ENCODE results near the gene SPEN. TPM values are rescaled to one million over a fixed set of nuclear protein-coding genes. Genes with fewer than 3 reads are reported as not detected.

SPEN gene
- total RNA-seq, 1 experiment from 2014 or later = 70.3 TPM

DNA sequence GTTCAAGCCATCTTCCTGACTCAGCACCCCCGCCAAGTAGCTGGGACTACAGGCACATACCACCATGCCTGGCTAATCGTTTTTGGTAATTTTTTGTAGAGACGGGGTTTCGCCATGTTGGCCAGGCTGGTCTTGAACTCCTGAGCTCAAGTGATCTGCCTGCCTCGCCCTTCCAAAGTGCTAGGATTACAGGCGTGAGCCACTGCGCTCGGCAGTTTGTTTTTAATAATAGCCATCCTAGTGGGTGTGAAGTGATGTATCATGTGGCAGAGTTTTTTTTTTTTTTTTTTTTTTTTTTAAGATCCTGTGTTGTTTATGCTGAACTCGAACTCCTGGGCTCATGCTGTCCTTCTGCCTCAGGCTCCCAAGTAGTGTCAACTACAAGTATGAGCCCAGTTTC is 51.8 kb downstream of the SPEN start:
- H3K36me3 ChIP-seq (ENCODE audit: insufficient read depth, low read length, poor library complexity, severe bottlenecking) = peaks cover 3% of the 10 kb centered on the region

GRCh38 chr1:15900662-15901279 is 53.3 kb downstream of the SPEN start:
- no peaks in the 10 kb centered on the region for H3K36me3 ChIP-seq (ENCODE audit: insufficient read depth, low read length, poor library complexity, severe bottlenecking)
- H3K4me1 ChIP-seq (ENCODE audit: insufficient read depth, low read length, poor library complexity, severe bottlenecking) = no peaks in the 10 kb centered on the region
- intact Hi-C loops (cut with micrococcal nuclease; ENCODE audit: unreplicated experiment) = no loop called here
- no peaks in the 10 kb centered on the region for H3K9me3 ChIP-seq (ENCODE audit: low read depth, low read length, poor library complexity, severe bottlenecking)
- no TSS peak for BruUV-seq (replicated peaks)
- no peak for DNase-seq (ENCODE audit: low spot score)
- ChIA-PET POLR2A (ENCODE audit: low non-redundant PET) (no interaction called here), CTCF (no interaction called here)
- H3K4me3 ChIP-seq (ENCODE audit: low read depth, low read length, poor library complexity, severe bottlenecking) = no peak overlapping the region
- no peaks in the 10 kb centered on the region for H3K27me3 ChIP-seq (replicated peaks; ENCODE audit: insufficient read depth, low read depth, low read length, poor library complexity)
- H3K27ac ChIP-seq (ENCODE audit: low read depth, low read length, poor library complexity, severe bottlenecking) = no peak overlapping the region
- TF ChIP-seq, protein P1, sequence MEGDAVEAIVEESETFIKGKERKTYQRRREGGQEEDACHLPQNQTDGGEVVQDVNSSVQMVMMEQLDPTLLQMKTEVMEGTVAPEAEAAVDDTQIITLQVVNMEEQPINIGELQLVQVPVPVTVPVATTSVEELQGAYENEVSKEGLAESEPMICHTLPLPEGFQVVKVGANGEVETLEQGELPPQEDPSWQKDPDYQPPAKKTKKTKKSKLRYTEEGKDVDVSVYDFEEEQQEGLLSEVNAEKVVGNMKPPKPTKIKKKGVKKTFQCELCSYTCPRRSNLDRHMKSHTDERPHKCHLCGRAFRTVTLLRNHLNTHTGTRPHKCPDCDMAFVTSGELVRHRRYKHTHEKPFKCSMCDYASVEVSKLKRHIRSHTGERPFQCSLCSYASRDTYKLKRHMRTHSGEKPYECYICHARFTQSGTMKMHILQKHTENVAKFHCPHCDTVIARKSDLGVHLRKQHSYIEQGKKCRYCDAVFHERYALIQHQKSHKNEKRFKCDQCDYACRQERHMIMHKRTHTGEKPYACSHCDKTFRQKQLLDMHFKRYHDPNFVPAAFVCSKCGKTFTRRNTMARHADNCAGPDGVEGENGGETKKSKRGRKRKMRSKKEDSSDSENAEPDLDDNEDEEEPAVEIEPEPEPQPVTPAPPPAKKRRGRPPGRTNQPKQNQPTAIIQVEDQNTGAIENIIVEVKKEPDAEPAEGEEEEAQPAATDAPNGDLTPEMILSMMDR (conservative IDR thresholded peaks at IDR 0.05; ENCODE audit: low read depth, low read length) = no peak
- TF ChIP-seq EZH2 (IDR thresholded peaks at IDR 0.05; ENCODE audit: borderline replicate concordance, low read depth, low read length, poor library complexity, severe bottlenecking) = no peak

More for the DNA sequence above, 51.8 kb downstream of the SPEN start:
- no peak for DNase-seq (ENCODE audit: low spot score)
- Histone ChIP-seq H3K9me3 (ENCODE audit: low read depth, low read length, poor library complexity, severe bottlenecking) (no peaks in the 10 kb centered on the region), H3K27me3 (replicated peaks; ENCODE audit: insufficient read depth, low read depth, low read length, poor library complexity) (no peaks in the 10 kb centered on the region), H3K27ac (ENCODE audit: low read depth, low read length, poor library complexity, severe bottlenecking) (no peak overlapping the region), H3K4me1 (ENCODE audit: insufficient read depth, low read length, poor library complexity, severe bottlenecking) (no peaks in the 10 kb centered on the region), H3K4me3 (ENCODE audit: low read depth, low read length, poor library complexity, severe bottlenecking) (no peak overlapping the region)
- ChIA-PET POLR2A (ENCODE audit: low non-redundant PET) (no interaction called here), CTCF (no interaction called here)
- intact Hi-C loops (cut with micrococcal nuclease; ENCODE audit: unreplicated experiment) = no loop called here
- no TSS peak for BruUV-seq (replicated peaks)
- TF ChIP-seq, protein P1 (conservative IDR thresholded peaks at IDR 0.05; ENCODE audit: low read depth, low read length) = no peak
- no peak for TF ChIP-seq EZH2 (IDR thresholded peaks at IDR 0.05; ENCODE audit: borderline replicate concordance, low read depth, low read length, poor library complexity, severe bottlenecking)

- no peak overlapping the region for H3K4me3 ChIP-seq (ENCODE audit: low read depth, low read length, poor library complexity, severe bottlenecking)
- BruUV-seq (replicated peaks) = no TSS peak
- H3K27ac ChIP-seq (ENCODE audit: low read depth, low read length, poor library complexity, severe bottlenecking) = no peak overlapping the region
- intact Hi-C loops (cut with micrococcal nuclease; ENCODE audit: unreplicated experiment) = no loop called here
- no peaks in the 10 kb centered on the region for H3K27me3 ChIP-seq (replicated peaks; ENCODE audit: insufficient read depth, low read depth, low read length, poor library complexity)
- no peaks in the 10 kb centered on the region for H3K9me3 ChIP-seq (ENCODE audit: low read depth, low read length, poor library complexity, severe bottlenecking)
- TF ChIP-seq, protein P1 (conservative IDR thresholded peaks at IDR 0.05; ENCODE audit: low read depth, low read length) = no peak
- TF ChIP-seq EZH2 (IDR thresholded peaks at IDR 0.05; ENCODE audit: borderline replicate concordance, low read depth, low read length, poor library complexity, severe bottlenecking) = no peak
- no peaks in the 10 kb centered on the region for H3K4me1 ChIP-seq (ENCODE audit: insufficient read depth, low read length, poor library complexity, severe bottlenecking)
- ChIA-PET POLR2A (ENCODE audit: low non-redundant PET) (no interaction called here), CTCF (no interaction called here)
- H3K36me3 ChIP-seq (ENCODE audit: insufficient read depth, low read length, poor library complexity, severe bottlenecking) = no peaks in the 10 kb centered on the region
- DNase-seq (ENCODE audit: low spot score) = no peak
These were observed 55.4 kb downstream of the SPEN start for GRCh38 chr1:15902882-15903281.
